SK-N-SH treated with all-trans-retinoic acid at 6 μM for 48 hours (cell line): ENCODE data around the gene TRIM46.

Experiments
- ATAC-seq: fragments of 200-7000 bp; cut with Tn5 transposase; 3 replicates; pipeline ENCODE4 v1.9.1; 2020; ENCODE audit warnings: mild to moderate bottlenecking, moderate library complexity
- ARNTL ChIP-seq: fragments of 450-650 bp; formaldehyde crosslinking; IDR thresholded peaks from 2 replicates; pipeline ENCODE4 v1.5.0; 2020; ENCODE audit warnings: low read depth, mild to moderate bottlenecking, moderate library complexity, borderline replicate concordance
- BACH2 ChIP-seq: fragments of 250-450 bp; sonication (Bioruptor Pico); IDR thresholded peaks from 2 replicates; pipeline ENCODE4 v1.9.0; 2021; ENCODE audit warnings: mild to moderate bottlenecking, borderline replicate concordance
- CREB5 ChIP-seq: fragments of 250-450 bp; sonication (Bioruptor Pico); IDR thresholded peaks from 2 replicates; pipeline ENCODE4 v1.5.1; 2020; ENCODE audit warnings: low read depth, mild to moderate bottlenecking, moderate library complexity
- CSRNP3 ChIP-seq: fragments of 250-450 bp; sonication (Bioruptor Pico); IDR thresholded peaks from 2 replicates; pipeline ENCODE4 v1.5.1; 2021; ENCODE audit warnings: mild to moderate bottlenecking, moderate library complexity
- GLIS3 ChIP-seq: fragments of 250-450 bp; sonication (Bioruptor Pico); IDR thresholded peaks from 2 replicates; pipeline ENCODE4 v1.5.0; 2020; ENCODE audit warnings: mild to moderate bottlenecking, moderate library complexity
- ISL1 ChIP-seq: fragments of 250-450 bp; sonication (Bioruptor Pico); IDR thresholded peaks from 2 replicates; pipeline ENCODE4 v2.1.2; 2022; ENCODE audit warnings: mild to moderate bottlenecking, moderate library complexity
- OSR1 ChIP-seq: fragments of 250-450 bp; sonication (Bioruptor Pico); IDR thresholded peaks from 2 replicates; pipeline ENCODE4 v1.8.0; 2022; ENCODE audit warnings: moderate library complexity, mild to moderate bottlenecking, inconsistent platforms
- POU6F1 ChIP-seq: fragments of 250-450 bp; sonication (Bioruptor Pico); IDR thresholded peaks from 2 replicates; pipeline ENCODE4 v1.8.0; 2021; ENCODE audit warnings: low read depth, mild to moderate bottlenecking, moderate library complexity, borderline replicate concordance
- PPARA ChIP-seq: fragments of 250-450 bp; sonication (Bioruptor Pico); IDR thresholded peaks from 2 replicates; pipeline ENCODE4 v1.5.0; 2020; ENCODE audit warnings: mild to moderate bottlenecking, borderline replicate concordance
- SNAI2 ChIP-seq: fragments of 250-450 bp; sonication (Bioruptor Pico); IDR thresholded peaks from 2 replicates; pipeline ENCODE4 v1.5.0; 2020; ENCODE audit warnings: mild to moderate bottlenecking, moderate library complexity
- TCF4 ChIP-seq: fragments of 250-450 bp; sonication (Bioruptor Pico); IDR thresholded peaks from 2 replicates; pipeline ENCODE4 v1.8.0; 2021; ENCODE audit warnings: mild to moderate bottlenecking, moderate library complexity, borderline replicate concordance
- TOX ChIP-seq: fragments of 250-450 bp; sonication (Bioruptor Pico); IDR thresholded peaks from 2 replicates; pipeline ENCODE4 v1.8.0; 2021; ENCODE audit warnings: mild to moderate bottlenecking, moderate library complexity, borderline replicate concordance
- TSHZ2 ChIP-seq: fragments of 250-450 bp; sonication (Bioruptor Pico); IDR thresholded peaks from 2 replicates; pipeline ENCODE4 v1.5.0; 2020; ENCODE audit warnings: mild to moderate bottlenecking, moderate library complexity
- ZC3H10 ChIP-seq: fragments of 250-450 bp; sonication (Bioruptor Pico); IDR thresholded peaks from 2 replicates; pipeline ENCODE4 v1.5.1; 2021; ENCODE audit warnings: mild to moderate bottlenecking, moderate library complexity
- ZFP30 ChIP-seq: fragments of 450-650 bp; formaldehyde crosslinking; IDR thresholded peaks from 2 replicates; pipeline ENCODE4 v1.5.0; 2022; ENCODE audit warnings: mild to moderate bottlenecking, moderate library complexity
- ZNF565 ChIP-seq: fragments of 450-650 bp; formaldehyde crosslinking; conservative IDR thresholded peaks from 2 replicates; pipeline ENCODE4 v1.5.0; 2020; ENCODE audit warnings: low read depth, mild to moderate bottlenecking, moderate library complexity
- ZNF70 ChIP-seq: fragments of 450-650 bp; formaldehyde crosslinking; IDR thresholded peaks from 2 replicates; pipeline ENCODE4 v1.5.0; 2020; ENCODE audit warnings: mild to moderate bottlenecking, moderate library complexity

Gene TRIM46

GRCh38 chr1:155196893-155197638 lies 23.4 kb downstream of the TRIM46 start:
- TF ChIP-seq POU6F1 (CRISPR knock-in tag) (no peak), CSRNP3 (CRISPR knock-in tag) (no peak), TOX (CRISPR knock-in tag) (no peak), ZNF70 (CRISPR knock-in tag) (no peak)
- TF ChIP-seq, all 23 proteins: peak for 0
- no peak for ATAC-seq

- no peak for TF ChIP-seq ZFP30 (CRISPR knock-in tag)
- TF ChIP-seq SNAI2 = no peak
- no peak for TF ChIP-seq ISL1 (CRISPR knock-in tag)
- TF ChIP-seq ARNTL (CRISPR knock-in tag) = no peak
- TF ChIP-seq OSR1 (CRISPR knock-in tag) = no peak
- no peak for TF ChIP-seq ZNF565 (CRISPR knock-in tag)
- TF ChIP-seq TOX (CRISPR knock-in tag) = no peak
- no peak for TF ChIP-seq TSHZ2 (CRISPR knock-in tag)
- TF ChIP-seq CREB5 = no peak
- TF ChIP-seq BACH2 (CRISPR knock-in tag) = no peak
- TF ChIP-seq ZC3H10 (CRISPR knock-in tag) = no peak
- no peak for TF ChIP-seq GLIS3 (CRISPR knock-in tag)
- ATAC-seq = no peak
Measured at GRCh38 chr1:155197901-155198546, 24.4 kb downstream of the TRIM46 start.

- no peak for ATAC-seq
- TF ChIP-seq GLIS3 (CRISPR knock-in tag) = no peak
- no peak for TF ChIP-seq TSHZ2 (CRISPR knock-in tag)
- TF ChIP-seq SNAI2 = no peak
- TF ChIP-seq CREB5 = no peak
- no peak for TF ChIP-seq OSR1 (CRISPR knock-in tag)
- TF ChIP-seq TCF4 = no peak
- no peak for TF ChIP-seq PPARA (CRISPR knock-in tag)
Measured at GRCh38 chr1:155198547-155198906, 24.9 kb downstream of the TRIM46 start.
